ENCODE results near the gene LRMDA. TPM values are rescaled to one million over a fixed set of nuclear protein-coding genes. Genes with fewer than 3 reads are reported as not detected.

LRMDA gene
- total RNA-seq, 2 donors from 2014 or later, result 12.2 to 25.4 TPM

DNA sequence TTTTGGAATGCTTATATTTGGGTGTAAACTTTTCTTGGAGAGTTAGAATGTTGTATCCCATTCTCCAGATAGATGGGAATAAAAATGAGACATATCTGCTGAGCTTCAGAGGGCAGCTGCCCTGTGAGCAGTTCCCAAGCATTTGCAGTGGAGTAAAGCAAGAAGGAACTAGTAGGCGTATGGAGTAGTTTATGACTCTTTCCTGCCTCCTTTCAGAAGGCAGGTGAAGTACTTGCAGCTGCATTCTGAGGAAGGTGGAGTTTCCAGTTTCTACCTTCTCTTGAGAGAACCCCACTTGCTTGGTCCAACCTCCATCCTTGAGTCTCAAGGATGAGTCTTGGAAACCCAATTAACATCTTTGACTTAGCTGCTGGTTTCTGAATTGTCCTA, 563.6 kb downstream of the LRMDA start:
- intact Hi-C loops (cut with DNase I), result no loop called here
- H3K4me1 ChIP-seq, result no peaks in the 10 kb centered on the region
- no peak overlapping the region for H3K4me3 ChIP-seq
- no peaks in the 10 kb centered on the region for H3K27me3 ChIP-seq
- H3K36me3 ChIP-seq (replicated peaks in 1 of 2; ENCODE audit: insufficient read depth in 1 of 2, low read depth in 2 of 2), result no peaks in the 10 kb centered on the region
- no peak overlapping the region for H3K27ac ChIP-seq
- H3K9me3 ChIP-seq, result no peaks in the 10 kb centered on the region
- TF ChIP-seq, protein P1, sequence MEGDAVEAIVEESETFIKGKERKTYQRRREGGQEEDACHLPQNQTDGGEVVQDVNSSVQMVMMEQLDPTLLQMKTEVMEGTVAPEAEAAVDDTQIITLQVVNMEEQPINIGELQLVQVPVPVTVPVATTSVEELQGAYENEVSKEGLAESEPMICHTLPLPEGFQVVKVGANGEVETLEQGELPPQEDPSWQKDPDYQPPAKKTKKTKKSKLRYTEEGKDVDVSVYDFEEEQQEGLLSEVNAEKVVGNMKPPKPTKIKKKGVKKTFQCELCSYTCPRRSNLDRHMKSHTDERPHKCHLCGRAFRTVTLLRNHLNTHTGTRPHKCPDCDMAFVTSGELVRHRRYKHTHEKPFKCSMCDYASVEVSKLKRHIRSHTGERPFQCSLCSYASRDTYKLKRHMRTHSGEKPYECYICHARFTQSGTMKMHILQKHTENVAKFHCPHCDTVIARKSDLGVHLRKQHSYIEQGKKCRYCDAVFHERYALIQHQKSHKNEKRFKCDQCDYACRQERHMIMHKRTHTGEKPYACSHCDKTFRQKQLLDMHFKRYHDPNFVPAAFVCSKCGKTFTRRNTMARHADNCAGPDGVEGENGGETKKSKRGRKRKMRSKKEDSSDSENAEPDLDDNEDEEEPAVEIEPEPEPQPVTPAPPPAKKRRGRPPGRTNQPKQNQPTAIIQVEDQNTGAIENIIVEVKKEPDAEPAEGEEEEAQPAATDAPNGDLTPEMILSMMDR (IDR thresholded peaks at IDR 0.05), result no peak
- TF ChIP-seq POLR2A (IDR thresholded peaks at IDR 0.05), result no peak
- WGBS, 2 donors, result 96 to 100% methylated on average over 1 of the region's 1 CpG
- ATAC-seq (no peak), DNase-seq (no peak)

GRCh38 chr10:75995720-75996119, 564.3 kb downstream of the LRMDA start:
- 62 to 69% methylated on average over 1 of the region's 1 CpG for WGBS, 2 donors
- DNase-seq (no peak), ATAC-seq (no peak)
- Histone ChIP-seq H3K9me3 (no peaks in the 10 kb centered on the region), H3K4me3 (no peak overlapping the region), H3K27ac (no peak overlapping the region), H3K4me1 (no peaks in the 10 kb centered on the region), H3K27me3 (no peaks in the 10 kb centered on the region), H3K36me3 (replicated peaks in 1 of 2; ENCODE audit: insufficient read depth in 1 of 2, low read depth in 2 of 2) (no peaks in the 10 kb centered on the region)
- intact Hi-C loops (cut with DNase I), result no loop called here
- TF ChIP-seq, protein P1 (IDR thresholded peaks at IDR 0.05), result no peak
- TF ChIP-seq POLR2A (IDR thresholded peaks at IDR 0.05), result no peak

GRCh38 chr10:75999001-75999400, 567.6 kb downstream of the LRMDA start:
- no peaks in the 10 kb centered on the region for H3K27me3 ChIP-seq
- no peaks in the 10 kb centered on the region for H3K9me3 ChIP-seq
- intact Hi-C loops (cut with DNase I), result no loop called here
- whole genome bisulfite sequencing, 2 donors, result 88% methylated on average over 2 of the region's 2 CpGs
- no peak for DNase-seq
- H3K36me3 ChIP-seq (replicated peaks in 1 of 2; ENCODE audit: insufficient read depth in 1 of 2, low read depth in 2 of 2), result no peaks in the 10 kb centered on the region
- H3K4me3 ChIP-seq, result no peak overlapping the region
- TF ChIP-seq POLR2A (IDR thresholded peaks at IDR 0.05), result no peak
- TF ChIP-seq, protein P1 (IDR thresholded peaks at IDR 0.05), result no peak
- no peaks in the 10 kb centered on the region for H3K4me1 ChIP-seq
- no peak overlapping the region for H3K27ac ChIP-seq
- ATAC-seq, result no peak

DNA sequence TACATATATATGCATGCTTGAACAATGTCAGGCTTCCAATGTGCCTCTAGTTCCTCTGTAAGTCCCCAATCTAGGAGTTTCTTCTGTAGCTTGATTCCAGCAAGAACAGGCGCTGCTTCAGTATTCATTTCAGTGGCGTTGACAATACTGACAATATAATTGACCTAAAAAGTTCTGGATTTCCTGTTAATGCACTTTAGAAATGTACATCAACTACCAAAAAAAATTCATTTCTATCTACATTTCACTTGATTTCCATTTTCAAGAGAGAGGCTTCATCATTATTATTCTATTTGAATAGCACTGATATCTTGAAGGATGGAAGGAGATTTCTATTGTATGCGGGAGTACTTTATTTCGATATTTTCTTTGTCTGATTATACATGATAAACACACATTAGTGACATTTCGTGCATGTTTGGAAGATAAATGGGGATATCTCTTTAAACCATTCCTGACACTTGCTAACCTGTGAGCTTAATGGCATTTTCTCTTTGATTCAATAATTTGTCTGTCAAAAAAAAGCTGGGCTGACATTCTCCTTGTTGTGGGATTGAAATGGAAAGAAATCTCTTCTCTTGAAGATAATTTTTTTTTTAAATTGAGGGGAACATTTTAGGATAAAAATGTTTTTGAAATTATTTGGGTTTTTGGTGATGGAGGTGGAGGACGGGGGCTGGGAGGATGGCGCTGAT, 568.2 kb downstream of the LRMDA start:
- no peaks in the 10 kb centered on the region for H3K9me3 ChIP-seq
- H3K4me3 ChIP-seq, result no peak overlapping the region
- DNase-seq (no peak), ATAC-seq (no peak)
- no peaks in the 10 kb centered on the region for H3K4me1 ChIP-seq
- intact Hi-C loops (cut with DNase I), result no loop called here
- no peaks in the 10 kb centered on the region for H3K27me3 ChIP-seq
- H3K36me3 ChIP-seq (replicated peaks in 1 of 2; ENCODE audit: insufficient read depth in 1 of 2, low read depth in 2 of 2), result no peaks in the 10 kb centered on the region
- H3K27ac ChIP-seq, result no peak overlapping the region
- 88 to 89% methylated on average over 7 of the region's 7 CpGs for WGBS, 2 donors
- TF ChIP-seq POLR2A (IDR thresholded peaks at IDR 0.05), result no peak
- TF ChIP-seq, protein P1 (IDR thresholded peaks at IDR 0.05), result no peak

GRCh38 chr10:76000550-76000949, 569.1 kb downstream of the LRMDA start:
- intact Hi-C loops (cut with DNase I), result no loop called here
- H3K4me3 ChIP-seq, result no peak overlapping the region
- ATAC-seq, result no peak
- H3K27me3 ChIP-seq, result no peaks in the 10 kb centered on the region
- no peak for TF ChIP-seq POLR2A (IDR thresholded peaks at IDR 0.05)
- TF ChIP-seq, protein P1 (IDR thresholded peaks at IDR 0.05), result no peak
- no peak overlapping the region for H3K27ac ChIP-seq
- WGBS, 2 donors, result 88 to 94% methylated on average over 5 of the region's 5 CpGs
- H3K9me3 ChIP-seq, result no peaks in the 10 kb centered on the region
- no peaks in the 10 kb centered on the region for H3K36me3 ChIP-seq (replicated peaks in 1 of 2; ENCODE audit: insufficient read depth in 1 of 2, low read depth in 2 of 2)
- no peaks in the 10 kb centered on the region for H3K4me1 ChIP-seq
- no peak for DNase-seq

All from body of pancreas (tissue), 4 donors.